ENCODE measurements around the gene HOXB8. TPM values are rescaled to one million over a fixed set of nuclear protein-coding genes. Genes with fewer than 3 reads are reported as not detected.

HOXB8 gene
- total RNA-seq, 1 donor from 2014 or later, result not detected

- intact Hi-C loops (cut with micrococcal nuclease), result no loop called here
These were observed 24.0 kb upstream of the HOXB8 start for GRCh38 chr17:48639136-48639535.

DNA sequence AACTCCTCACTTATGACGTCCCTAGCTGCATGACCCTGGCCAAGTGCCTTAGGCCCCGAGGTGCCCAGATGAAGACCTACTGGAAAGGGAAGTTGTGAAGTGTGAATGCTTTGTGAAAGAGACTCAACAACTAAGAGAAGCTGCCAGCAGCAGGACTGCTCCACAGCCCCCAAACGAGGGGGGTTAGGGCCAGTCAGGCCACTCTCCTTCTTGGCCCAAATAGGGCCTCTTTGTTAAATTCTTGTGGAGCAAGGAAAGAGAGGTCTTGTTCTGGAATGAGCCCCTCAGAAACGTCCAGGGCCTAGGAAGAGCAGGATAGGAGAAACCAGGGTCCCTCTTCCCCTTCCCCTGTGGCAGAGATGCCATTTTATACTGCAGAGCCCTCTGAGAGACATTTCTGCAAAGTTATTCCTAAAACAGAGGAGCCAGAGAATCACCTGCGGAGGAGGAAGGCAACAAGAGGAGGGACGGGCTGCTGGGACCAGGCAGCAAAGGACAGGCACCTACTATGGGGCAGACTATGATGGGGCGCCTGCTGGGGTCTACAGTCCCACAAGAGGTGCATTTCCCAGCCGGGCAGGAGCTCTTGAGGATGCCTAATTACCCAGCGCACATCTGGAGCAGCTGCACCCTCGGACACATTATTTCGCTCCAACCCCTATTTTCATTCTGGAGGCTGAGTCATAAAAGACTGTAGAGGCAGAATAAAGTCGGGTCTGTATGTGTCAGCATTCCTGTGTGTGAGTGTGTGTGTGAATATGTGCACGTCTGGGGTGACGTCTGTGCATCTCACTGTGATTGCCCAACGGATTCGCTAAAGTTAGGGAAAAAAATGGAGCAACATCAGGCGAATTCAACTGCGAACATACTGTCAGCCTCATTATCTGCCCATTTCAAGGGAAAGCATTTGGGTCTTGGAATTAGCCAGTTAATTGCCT, 22.5 kb upstream of the HOXB8 start:
- intact Hi-C loops (cut with micrococcal nuclease), result no loop called here

DNA sequence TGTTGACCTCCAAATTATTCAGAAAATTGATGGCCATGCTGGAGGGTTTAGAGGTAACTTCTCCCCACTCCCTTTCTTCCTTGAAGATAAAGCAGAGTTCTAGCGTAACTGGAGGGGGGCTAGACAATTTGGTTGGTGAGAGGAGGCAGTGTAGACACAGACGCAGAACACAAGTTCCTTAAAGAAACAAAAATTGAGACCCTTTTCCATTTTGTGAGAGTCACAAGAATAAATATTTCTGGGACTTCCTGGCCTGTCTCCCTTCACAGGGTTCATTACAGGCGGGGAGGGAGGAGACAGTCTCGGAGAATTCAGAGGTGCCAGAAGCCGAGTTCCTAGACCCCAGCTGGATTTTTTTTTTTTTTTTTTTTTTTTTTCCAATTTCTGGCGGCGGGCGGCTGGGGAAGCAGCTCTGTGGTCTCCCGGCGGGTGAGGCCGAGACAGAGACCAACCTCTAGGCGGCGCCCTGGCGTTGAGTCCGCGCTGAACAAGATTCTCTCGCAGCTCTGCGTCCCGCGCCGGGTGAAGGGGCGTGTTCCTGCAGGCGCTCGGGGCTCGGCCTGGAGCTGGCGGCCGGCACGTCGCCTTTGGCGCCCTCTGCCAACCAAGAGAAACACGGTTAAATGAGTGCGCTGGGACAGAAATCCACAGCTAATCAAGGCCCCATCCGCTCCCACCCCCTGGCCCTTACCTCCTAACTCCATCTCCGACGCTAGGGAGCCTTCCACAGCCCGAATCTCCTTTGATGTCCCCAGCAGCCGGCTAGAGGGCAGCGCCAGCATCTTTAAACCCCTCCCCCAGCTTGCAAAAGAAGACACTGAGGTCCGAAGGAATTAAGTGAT, 21.3 kb upstream of the HOXB8 start:
- intact Hi-C loops (cut with micrococcal nuclease), result no loop called here

GRCh38 chr17:48634493-48635208, 19.6 kb upstream of the HOXB8 start:
- intact Hi-C loops (cut with micrococcal nuclease), result no loop called here

GRCh38 chr17:48633266-48633677, 18.2 kb upstream of the HOXB8 start:
- intact Hi-C loops (cut with micrococcal nuclease), result no loop called here

DNA sequence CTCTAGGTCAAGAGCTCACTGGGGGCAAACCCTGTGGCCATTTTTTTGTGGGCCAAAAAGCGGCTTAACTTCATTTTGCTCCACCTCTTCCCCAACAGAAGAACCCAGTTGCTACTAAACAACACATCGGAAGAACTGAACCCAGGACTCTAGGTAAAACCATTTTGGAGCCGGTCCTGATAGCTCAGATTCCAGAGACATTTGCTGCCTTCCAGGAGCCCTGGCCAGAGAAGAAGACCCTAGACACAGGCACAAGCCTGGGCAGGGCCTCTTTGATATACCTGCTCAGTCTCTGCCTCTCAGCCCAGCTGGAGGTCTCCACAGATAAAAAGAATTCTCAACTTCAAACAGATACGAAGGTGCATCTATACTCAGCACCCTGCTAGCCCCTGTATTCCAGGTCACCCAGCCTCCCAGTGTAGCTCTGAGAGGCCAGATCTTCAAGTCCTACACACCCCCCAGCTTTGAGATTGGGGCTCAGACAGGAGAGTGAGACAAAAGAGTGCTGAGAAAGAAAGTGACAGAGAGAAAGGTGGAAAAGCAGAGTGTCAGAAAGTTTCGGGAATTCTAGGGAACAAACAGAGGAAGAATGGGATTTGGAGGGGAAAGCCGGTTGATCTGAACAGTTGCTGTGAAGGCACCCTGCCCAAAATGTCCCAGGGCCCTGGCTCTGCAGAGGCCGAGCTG, 17.6 kb upstream of the HOXB8 start:
- intact Hi-C loops (cut with micrococcal nuclease), result no loop called here

GRCh38 chr17:48631693-48632578, 16.8 kb upstream of the HOXB8 start:
- intact Hi-C loops (cut with micrococcal nuclease), result no loop called here

DNA sequence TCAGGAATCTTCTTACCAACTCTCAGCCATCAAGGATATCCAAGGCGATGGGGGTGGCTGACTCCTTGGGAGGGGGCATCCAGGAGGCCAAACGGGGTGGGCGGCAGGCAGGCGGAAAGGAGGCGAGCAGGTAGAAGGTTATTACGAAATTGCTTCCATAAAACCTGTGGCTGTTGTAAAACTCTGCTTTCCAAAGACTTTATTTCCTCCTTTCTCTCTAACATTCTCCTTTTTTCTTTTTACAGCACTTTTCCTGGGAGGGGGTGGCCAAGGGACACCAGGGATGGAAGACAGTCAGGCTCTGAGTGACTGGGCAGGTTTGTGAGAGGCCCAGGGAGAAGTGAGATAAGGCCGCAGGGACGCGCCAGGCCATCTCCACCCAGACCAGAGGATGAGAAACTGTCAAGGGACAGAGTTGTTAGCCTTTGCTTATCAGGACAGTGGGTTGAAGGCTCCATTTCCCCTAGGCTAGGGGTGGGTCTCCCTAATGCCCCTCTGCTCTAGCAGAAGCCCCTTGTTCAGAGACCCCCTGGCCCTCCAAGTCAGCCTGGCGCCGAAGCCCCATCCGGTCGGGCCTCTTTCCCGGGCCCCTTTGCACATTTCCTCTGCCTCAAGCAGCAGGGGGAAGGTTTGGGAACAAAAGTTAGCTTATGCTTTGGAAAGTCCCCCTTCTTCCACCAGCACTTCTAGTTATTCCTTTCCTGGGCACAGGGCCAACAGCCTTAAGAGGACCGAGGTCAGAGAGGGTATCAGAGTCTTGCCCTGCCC, 16.0 kb upstream of the HOXB8 start:
- intact Hi-C loops (cut with micrococcal nuclease), result no loop called here

GRCh38 chr17:48630009-48630924, 15.2 kb upstream of the HOXB8 start:
- intact Hi-C loops (cut with micrococcal nuclease), result no loop called here

GRCh38 chr17:48629411-48629759, 14.3 kb upstream of the HOXB8 start:
- intact Hi-C loops (cut with micrococcal nuclease), result no loop called here

- intact Hi-C loops (cut with micrococcal nuclease), result no loop called here
These were observed 13.7 kb upstream of the HOXB8 start for GRCh38 chr17:48628649-48629410.

DNA sequence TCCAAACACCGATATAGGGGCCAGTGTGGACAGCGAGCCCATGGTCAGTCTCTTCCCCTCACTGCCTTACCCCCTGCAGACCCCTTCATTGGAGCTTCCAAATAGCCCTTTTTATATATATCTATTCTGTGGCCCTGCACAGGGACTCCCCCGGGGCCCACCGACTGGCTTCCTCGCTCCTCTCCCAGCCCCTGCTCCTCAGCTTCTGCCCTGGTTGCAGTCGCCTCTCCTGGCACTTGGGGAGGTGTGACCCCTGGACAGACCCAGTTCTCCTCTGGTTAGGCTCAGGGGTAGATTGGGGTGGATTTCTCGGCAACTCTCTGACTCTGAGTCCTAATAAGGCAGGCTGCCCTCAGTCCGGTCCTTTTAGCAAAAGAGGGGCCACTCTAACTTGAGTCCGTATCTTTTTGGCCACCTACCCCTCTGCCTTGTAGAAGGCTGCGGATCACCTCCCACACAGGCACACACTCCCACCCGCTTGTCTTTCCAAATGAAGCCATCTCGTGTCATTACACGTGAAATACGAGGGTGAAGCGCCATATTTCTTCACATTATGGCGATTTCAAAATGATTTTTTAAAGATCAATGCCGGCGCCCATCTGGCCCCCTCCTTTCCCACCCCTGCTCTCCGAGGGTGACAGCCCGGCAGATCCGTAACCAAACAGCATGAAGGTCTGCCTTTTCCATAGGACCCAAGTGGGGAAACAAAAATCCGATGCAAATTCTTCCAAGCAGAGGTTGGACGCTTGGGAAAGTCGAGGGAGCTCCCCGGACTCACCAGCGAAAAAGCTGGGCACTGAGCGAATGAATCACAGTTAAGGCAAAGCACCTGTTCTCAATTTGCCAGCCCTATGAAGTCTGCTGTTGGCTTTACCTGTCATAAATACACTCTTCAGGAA, 12.8 kb upstream of the HOXB8 start:
- intact Hi-C loops (cut with micrococcal nuclease), result no loop called here

GRCh38 chr17:48627118-48627597, 12.1 kb upstream of the HOXB8 start:
- intact Hi-C loops (cut with micrococcal nuclease), result no loop called here

- intact Hi-C loops (cut with micrococcal nuclease), result no loop called here
These were observed 11.4 kb upstream of the HOXB8 start, which contains the start of gene HOXB9 for GRCh38 chr17:48626245-48627117. Gene HOXB9, minus strand, starts transcription at chr17:48626358. Its CDS starts 89 bp downstream, at chr17:48626269.
